GM19372 (cell line): ENCODE measurements around the gene EDEM1.
"Not testable (repeated sequence)": the region's sequence is repeated elsewhere in the genome, so short reads cannot be mapped to it uniquely, and the experiment has no call there.

Experiments
- ATAC-seq: cut with Tn5 transposase; IDR thresholded peaks from one replicate; pipeline ENCODE4 v1.9.1; 2021; ENCODE audit warnings: mild to moderate bottlenecking, low read depth, moderate library complexity; ENCODE audit not compliant: unreplicated experiment

EDEM1 gene

DNA sequence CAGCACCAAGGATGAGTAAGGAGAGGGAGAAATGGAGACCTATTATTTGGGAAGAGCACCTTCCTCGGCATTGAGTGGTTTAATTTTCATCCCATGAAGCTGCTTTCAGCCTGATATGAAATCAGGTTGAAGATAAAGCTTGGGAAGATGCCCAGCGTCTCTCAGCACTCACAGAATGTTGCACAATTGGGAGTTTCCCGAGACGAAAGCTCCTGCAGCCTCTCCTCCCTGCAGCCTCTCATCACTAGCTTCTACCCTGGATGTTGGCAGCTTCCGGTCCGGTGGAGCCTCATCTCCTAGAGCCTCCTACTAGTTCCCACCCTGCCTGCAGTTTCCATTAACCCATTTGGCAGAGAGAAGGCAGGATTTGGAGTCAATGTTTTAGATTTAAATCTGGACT, 40.3 kb downstream of the EDEM1 start:
- no peak for ATAC-seq

DNA sequence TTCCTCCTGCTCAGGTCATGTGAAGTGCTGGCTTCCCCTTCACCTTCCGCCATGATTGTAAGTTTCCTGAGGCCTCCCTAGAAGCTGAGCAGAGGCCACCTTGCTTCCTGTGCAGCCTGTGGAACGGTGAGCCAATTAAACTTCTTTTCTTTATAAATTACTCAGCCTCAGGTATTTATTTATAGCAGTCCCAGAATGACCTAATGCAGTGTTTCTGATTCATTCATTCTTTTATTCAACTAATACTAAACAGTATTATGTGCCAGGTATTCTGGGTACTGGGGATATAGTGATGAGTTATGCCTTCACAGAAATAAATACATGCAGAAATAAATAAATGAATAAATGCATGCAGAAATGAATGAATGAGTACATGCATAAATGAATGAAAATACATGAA, 41.9 kb downstream of the EDEM1 start:
- ATAC-seq, result no peak

DNA sequence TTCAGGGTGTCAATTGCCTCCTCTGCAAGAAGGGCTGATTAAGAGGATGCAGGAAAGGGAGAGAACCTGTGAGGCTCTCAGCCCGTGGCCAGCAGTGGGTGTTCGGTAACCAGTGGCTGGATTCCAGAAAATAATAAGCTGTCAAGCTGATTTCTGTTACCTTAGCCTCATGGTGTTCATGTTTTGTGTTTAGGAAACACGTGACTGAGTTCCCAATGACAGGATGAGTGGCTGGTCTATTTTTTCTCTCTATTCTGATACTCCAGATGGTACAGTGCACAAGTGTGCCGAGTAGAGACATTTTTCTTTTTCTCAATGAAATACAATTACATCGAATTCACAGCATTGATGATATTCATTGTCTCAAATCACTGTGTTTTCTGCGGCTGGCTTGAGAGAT, 43.6 kb downstream of the EDEM1 start:
- ATAC-seq, result no peak

DNA sequence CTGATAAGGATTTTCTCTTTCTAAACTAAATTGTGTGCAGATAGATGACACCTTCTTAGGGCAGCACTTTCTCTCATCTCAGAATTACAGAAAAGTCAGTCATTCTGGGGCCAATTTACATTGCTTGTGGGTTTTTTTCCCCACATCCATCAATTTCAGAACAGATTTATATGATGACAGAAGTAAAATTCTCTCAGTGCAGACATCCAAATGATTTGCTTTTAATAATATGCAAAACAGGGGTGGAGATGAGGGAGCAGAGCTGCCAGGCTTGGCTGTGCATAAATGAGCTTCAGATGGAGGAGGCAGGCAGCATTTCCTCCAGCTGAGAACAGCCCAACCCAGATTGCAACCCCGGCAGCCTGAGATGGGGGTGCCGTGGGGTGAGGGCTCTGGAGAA, 44.0 kb downstream of the EDEM1 start:
- ATAC-seq, result no peak

DNA sequence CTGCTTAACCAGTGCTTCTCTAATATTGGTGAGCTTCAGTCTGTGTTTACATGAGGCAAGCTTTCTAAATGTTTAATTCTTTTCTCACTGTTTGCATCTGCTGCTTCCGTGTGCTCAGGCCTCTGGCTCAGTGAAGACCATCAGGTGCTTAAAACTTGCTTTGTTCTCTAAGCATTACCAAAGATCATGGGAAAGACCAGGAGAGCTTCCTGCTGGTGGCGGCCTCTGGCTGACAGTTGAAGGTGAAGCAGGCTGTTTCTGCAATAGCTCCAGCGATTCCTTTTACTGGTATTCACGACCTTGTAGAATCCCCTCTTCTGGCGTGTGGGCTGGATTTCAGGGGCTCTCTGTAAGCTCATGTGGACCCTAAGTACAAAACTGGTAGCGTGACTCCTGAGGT, 45.1 kb downstream of the EDEM1 start:
- no peak for ATAC-seq

DNA sequence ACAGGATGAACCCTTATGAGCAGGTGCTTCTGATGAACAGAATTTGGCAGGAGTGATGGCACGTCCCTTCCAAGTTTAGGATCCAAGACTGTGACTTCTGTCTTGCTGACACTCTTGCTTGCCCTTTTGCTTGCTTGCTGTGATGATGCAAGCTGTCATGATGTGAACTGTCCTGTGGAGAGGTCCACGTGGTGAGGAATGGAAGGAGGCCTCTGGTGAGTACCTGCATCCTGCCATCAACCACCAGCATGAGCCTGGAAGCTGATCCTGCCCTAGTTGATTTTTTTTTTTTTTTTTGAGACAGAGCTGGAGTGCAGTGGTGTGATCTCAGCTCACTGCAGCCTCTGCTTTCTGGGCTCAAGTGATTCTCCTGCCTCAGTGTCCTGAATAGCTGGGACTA, 45.5 kb downstream of the EDEM1 start:
- ATAC-seq, result no peak

DNA sequence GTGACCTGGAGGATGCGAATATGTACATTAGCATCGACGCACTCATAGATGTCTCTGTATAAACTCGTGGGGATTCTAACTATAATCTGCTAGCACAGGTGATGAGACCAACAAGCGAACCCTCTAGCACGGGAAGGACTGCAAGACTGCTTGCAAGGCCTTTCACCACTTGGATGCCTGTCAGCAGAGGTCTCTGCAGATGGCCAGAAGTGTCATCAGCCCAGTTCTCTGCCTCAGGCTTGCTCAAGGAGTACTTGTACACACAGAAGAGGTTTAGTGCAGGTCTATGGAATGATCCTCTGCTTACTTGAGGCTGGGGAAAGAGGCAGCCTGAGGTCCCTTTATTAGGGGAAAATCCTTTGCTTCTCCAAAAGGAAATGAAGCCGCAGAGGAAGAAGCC, 48.1 kb downstream of the EDEM1 start:
- no peak for ATAC-seq

DNA sequence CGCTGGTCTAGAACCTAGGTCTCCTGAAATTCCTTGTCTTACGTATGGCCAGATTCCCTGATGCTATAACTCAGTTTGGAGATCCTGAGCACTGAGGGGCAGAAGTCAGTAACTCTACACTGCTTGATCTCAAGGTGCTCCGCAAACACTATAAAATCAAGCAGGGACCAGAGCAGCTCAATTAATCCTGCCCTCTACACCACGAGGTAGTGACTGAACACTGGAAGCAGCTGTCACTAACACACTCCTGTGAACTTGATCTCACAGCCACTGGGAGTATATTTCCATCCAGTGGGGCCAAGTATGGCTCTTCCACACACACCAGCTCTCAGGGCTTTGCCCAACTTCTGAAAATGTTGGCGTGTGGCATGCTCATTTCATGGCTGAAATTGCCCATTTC, 51.0 kb downstream of the EDEM1 start:
- no peak for ATAC-seq

DNA sequence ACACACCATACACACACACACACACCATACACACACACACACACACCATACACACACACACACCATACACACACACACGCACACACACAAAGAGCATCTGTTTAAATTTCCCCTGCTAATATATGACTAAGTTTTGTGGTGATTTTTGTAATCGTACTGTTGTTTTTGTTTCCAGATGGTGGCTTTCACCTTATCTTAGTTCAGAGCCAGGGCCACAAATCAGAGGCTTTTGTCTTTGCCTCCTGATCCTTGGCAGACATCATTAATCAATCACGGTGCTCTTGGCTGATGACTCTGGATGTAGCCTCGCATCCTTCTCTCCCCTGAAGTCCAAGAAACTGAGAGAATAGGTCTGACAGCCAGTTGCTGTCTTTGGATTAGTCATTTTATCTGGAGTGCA, 52.1 kb downstream of the EDEM1 start:
- ATAC-seq, result no peak

DNA sequence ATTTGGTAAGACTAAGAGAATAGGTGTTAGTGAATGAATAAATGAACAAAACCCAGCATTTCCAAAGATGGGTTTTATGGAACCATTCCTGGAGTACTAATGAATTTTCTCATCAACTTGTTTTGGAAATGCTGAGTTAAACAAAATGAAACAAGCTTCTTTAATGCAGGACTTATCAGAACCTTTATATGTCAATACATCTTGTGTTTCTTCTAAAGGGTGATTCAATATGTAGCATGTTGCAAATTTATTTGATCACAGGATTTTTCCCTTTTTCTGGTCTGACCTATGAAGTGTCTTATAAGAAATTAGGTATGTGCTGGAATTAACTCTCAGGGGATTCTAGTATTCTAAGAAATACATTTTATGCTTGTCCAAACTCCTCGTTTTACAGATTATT, 53.2 kb downstream of the EDEM1 start:
- no peak for ATAC-seq

DNA sequence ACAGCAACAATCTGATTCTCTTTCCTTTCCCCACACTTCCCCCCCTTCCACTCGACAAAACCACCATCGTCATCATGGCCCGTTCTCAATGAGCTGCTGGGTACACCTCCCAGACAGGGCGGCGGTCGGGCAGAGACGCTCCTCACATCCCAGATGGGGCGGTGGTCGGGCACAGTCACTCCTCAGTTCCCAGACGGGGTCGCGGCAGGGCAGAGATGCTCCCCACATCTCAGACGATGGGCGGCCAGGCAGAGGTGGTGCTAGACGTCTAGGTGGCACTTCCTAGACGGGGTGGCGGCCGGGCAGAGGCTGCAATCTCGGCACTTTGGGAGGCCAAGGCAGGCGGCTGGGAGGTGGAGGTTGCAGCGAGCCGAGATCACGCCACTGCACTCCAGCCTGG, 55.3 kb downstream of the EDEM1 start:
- ATAC-seq, result not testable (repeated sequence)

DNA sequence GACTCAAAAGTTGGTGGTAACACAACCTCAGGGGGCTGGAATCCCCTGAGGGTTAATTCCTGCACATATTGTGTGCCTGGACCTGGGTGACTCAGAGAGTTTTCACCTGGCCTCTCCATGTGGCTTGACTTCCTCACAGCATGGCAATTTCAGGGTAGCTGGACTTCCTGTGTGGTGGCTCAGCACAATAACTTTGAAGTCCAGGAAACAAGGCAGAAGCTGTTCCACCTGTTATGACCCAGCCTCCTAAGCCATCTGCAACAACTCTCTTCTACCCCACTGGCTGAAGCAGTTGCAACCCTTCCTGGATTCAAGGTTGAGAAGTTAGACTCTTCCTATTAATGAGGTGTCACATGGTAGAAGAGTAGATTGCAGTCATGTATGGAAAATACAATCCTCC, 58.4 kb downstream of the EDEM1 start:
- no peak for ATAC-seq

DNA sequence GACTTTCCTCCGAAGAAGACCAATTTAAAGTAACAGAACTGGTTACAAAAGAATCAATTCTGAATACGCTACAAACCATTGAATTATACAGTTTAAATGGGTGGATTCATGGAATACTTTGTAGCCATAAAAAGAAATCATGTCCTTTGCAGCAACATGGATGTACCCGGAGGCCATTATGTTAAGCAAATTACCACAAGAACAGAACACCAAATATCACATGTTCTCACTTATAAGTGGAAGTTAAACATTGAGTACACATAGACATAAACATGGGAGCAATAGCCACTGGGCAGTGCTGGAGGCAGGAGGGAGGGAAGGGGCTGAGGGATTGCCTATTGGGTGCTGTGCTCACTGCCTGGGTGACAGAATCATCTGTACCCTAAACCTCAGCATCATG, 61.3 kb downstream of the EDEM1 start:
- no peak for ATAC-seq

DNA sequence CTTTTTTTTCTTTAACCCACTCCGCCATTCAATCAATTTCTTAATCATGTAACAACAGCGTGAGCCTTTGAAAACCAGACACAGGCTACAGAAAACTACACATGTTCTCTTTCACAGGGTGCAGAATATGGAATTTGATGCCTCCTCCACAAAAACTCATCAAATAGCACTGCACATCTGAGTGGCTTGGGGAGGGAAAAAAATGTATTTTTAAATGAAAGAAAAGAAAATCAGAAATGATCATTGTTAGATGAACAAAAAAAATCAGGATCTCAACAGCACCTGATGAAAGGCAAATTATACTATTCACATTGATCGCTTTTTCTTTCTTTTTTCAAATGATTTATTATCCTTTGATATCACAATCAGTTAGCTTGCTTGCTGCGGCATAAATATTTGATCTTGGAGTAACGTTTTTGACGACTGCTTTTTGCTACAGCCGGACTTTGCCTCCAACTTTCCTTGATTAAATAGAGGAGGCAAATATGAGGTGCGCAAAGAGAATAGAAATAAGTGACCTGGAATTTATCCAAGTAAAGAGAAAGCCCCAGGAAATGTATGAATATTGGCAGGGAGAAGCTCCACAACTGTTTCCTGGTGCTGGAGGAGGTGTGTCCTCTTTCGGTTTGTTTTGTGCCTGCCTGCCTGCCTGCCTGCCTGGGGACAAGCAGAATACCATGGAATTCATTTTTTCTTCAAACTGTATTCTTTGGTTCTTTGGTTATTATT, 63.1 kb downstream of the EDEM1 start:
- no peak for ATAC-seq

DNA sequence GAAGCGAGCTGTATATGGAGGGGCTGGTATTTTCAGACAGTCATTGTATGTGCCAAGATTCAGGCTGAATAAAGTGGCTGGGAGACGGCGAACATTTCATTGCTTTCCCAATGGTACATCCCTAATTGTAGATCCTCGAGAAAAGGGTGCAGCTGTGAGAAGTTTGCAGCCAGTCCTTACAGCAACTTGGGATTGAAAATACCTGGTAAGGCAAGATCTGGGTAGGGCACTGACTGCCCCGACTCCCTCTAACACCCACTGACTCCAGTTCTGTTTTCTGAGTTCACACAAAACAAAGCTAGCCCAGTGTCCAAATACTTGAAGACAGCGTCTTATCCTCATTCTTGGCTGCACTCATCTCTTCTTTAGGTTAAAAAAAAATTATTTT, 63.7 kb downstream of the EDEM1 start:
- ATAC-seq, result no peak

DNA sequence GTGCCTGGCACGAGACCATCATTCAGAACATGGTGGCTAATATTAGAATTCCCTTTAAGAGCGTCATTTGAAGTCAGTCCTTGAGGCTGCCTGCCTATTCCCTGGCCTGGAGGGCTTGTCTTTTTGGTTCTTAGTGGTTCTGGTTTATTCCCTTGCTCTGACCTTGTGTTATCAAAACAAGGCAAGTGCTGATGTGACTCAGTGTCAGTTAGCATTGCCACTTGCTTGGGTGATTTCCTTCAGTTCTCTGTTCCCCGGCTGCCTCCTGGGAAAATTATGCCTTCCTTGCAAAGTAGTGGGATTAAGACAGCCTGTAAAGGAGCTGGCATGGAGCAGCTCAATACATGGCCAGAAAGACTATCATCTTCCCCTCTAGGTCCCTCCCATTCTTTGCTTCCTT, 64.6 kb downstream of the EDEM1 start:
- no peak for ATAC-seq

DNA sequence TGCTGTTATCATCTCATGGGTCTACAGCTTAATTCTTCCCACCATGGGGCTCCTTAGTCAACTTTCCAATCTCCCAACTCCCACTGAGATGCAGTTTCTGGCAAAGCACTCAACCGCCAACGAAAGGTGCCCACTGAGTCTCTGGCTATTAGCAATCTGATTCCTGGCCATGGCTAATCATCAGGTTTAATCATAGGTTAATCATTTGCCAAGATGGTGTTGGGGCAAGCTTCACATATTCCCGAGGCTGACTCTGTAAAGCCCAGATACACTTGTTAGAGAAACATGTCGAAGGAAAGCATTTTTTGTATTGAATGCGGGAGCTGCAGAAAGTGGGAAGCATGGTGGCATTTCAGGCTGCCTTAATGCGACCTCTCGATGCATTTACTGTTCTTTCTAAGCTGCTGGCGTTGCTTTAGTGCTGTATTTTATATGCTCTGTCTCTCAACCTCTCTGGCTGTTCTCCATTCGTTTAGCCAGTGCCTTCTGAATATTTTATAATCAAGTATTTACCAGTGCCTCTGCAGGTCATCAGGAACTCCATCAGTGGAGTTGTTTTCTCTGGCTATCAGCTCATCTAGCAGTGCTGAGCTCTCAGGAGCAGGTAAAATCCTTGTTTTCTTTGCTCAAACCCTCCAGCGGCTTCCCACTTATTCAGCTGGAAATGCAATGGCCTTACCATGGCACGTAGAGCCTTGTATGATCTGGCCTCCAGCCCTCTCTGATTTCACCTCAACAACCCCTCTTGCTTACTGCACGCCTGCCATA, 67.0 kb downstream of the EDEM1 start:
- no peak for ATAC-seq

DNA sequence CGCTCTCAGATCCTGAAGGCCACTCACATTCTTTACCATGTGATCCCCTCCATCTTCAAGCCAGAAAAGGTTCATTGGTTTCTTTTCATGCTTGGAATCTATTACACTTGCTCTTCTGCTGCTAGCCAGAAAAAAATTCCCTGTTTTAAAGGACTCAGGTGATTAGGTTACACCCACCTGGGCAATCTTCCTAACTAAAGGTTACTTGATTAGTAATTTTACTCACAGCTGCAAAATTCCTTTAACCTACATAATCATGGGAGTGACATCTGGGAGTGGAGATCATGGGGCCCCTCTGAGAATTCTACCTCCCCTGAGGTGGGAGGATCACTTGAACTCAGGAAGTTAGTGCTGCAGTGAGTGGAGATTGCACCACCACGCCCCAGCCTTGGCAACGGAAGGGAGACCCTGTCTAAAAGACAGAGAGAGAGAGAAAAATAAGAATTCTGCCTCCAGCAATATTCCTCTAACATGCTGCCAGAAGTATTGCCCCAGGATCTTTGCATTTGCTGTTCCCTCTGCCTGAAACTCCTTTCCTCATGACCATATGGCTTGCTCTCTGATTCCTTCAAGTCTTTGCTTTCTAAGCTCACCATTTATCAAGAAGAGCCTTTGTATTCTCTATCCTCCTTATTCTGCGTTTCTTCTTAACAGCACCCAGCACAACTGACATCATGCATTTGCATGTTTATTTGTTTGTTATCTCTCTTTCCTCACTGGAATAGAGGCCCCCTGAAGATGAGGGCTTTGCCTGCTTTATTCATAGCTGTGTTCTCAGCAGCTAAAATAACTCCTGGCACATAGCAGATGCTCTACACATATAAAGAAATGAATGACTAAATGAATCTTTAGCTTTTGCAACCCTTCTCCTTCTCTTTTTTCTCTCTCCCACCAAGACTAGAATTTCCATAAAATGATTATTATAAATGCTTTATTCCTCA, 68.2 kb downstream of the EDEM1 start:
- no peak for ATAC-seq

DNA sequence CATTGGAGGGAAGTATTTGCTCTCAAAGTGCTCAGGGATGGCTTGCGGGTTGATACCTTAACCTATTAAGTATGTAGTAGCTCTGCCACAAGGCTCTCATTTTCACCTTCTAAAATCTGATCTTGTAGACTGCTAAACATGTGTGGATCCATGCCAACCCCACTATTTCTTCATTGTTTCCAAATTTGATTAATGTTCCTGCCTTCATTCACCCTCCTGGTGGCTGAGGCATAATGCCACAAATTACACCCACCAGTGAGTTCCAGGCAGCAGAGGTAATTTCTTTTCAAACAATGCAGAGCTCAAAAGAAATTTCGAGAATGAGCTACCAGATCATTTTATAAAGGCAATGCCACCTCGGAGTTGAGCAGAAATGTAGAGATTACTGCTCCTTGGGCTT, 71.0 kb downstream of the EDEM1 start:
- no peak for ATAC-seq

DNA sequence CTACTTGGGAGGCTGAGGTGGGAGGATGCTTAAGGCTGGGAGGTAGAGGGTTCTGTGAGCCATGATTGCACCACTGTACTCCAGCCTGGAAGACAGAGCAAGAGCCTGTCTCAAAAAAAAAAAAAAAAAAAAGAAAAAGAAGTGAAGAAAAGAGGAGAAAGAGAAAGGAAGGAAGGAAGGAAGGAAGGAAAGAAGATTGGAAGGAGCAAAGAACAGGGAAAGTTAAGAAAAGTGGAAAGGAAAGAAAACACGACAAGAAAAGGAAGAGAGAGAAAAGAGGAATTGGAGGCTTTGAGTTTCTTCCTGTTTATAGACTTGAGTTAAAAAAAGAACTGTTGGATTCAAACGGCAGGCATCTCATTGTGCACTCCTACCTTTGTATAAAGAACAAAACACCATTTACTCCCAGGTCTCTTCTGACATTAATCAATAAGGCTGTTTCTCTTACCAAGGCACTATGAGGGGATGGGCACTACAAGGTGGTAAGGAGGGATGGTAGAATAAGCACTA, 73.5 kb downstream of the EDEM1 start:
- ATAC-seq, result no peak

DNA sequence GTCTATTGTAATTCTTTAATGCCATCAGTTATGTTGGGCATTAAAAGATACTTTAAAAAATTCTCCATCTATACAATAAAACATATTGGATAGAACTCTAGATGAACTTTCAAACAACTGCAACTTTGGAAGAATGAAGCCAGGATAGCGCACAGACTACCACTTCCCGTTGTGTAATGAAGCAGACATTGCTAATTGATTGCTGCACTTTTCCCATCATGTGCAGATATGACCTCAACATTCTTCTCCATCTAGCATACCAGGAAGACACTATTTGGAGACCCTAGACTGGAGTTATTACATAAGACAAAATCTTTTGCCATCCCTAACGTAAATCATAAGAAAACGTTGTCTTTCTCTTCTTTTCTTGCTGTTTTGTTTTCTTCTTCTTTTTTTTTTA, 75.0 kb downstream of the EDEM1 start:
- ATAC-seq, result no peak
